GM12801 (cell line): ENCODE measurements around the gene VPS35L.

Experiments
- TF ChIP-seq, protein P1 (sequence below): IDR thresholded peaks from one replicate; pipeline ENCODE4 v1.5.1; 2011; ENCODE audit warnings: control low read depth; ENCODE audit not compliant: insufficient read length; ENCODE audit errors: extremely low read depth

Gene VPS35L

GRCh38 chr16:19644877-19645276 is 89.4 kb downstream of the VPS35L start:
- TF ChIP-seq, protein P1, sequence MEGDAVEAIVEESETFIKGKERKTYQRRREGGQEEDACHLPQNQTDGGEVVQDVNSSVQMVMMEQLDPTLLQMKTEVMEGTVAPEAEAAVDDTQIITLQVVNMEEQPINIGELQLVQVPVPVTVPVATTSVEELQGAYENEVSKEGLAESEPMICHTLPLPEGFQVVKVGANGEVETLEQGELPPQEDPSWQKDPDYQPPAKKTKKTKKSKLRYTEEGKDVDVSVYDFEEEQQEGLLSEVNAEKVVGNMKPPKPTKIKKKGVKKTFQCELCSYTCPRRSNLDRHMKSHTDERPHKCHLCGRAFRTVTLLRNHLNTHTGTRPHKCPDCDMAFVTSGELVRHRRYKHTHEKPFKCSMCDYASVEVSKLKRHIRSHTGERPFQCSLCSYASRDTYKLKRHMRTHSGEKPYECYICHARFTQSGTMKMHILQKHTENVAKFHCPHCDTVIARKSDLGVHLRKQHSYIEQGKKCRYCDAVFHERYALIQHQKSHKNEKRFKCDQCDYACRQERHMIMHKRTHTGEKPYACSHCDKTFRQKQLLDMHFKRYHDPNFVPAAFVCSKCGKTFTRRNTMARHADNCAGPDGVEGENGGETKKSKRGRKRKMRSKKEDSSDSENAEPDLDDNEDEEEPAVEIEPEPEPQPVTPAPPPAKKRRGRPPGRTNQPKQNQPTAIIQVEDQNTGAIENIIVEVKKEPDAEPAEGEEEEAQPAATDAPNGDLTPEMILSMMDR = no peak

DNA sequence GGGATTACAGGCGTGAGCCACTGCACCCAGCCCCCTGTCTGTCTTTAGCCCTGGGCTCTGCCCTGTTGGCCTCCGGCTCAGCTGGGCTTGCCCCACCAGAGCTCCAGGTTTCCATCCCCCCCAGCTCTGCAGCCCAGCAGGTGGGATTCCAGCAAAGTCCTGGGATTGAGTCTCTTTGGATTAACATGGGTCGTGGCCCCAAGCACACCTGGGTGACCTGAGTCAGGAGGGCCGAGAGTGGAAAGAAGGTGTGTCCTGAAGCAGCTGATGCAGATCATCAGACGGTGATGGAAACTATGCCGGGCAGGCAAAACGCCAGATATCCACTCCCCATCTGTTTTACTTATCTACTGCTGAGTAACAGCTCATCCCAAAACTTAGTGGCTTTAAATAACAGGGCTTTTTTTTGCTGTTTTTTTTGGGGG is 90.1 kb downstream of the VPS35L start:
- TF ChIP-seq, protein P1 = no peak

GRCh38 chr16:19649980-19650379 is 94.5 kb downstream of the VPS35L start:
- TF ChIP-seq, protein P1 = no peak

DNA sequence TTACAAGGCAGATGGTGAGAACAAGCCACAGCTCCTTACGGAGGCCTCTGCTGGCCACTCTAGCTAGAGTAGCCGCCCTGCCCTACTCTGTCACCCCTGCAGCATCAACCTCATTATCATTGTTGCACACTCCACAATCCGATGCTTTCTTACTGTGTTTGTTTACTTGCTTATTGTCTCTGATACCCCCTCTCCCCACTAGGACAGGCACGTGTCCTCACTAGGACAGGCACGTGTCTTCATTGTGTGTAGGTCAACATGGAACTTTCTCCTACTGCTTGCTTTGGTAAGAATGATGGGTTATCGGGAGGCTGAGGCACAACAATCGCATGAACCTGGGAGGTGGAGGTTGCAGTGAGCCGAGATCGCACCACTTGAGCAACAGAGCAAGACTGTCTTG is 98.6 kb downstream of the VPS35L start:
- TF ChIP-seq, protein P1 = no peak

DNA sequence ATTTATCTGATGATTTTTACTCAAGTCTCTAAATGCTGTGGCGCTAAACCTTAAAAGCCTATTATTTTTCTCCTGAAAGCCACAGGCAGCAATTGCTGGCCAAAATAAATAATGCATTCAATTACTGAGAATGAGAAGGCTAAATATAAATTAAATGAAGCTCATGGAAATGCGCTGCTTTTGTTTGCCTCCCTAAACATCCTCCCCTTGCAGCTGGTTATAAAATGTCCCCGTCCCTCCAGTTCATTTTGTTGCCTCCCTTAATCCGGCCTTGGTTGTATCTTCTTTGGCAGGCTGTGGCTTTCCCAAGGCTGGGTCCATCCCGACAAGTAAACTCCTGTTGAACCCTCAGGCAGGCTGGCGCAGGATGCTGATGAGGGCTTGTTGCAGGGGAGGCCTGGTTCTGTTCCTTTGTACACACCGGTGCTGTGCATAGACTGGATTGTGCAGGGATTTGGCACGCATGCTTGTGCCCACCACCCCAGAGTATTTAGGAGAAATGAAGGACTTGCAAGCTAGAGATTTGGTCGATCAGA is 99.8 kb downstream of the VPS35L start:
- TF ChIP-seq, protein P1 = no peak

DNA sequence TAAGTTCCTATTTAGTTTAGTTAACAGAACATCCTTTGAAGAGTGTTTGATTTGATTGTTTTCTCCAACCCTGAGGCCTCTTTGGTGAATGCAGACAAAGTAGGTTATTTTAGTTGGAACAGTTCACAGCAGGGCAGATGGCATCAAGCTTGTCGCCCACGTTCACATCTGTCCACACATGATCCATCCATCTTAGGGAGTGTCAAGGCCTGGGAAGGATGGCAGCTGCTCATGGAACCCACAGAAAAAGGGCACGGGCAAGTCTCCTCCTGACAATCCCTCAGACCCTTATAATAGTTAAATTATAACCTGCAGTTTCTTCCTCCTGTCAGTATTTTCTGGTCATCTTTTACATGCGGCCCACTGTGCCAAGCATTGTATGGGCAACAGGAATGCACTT is 102.3 kb downstream of the VPS35L start:
- TF ChIP-seq, protein P1 = no peak

DNA sequence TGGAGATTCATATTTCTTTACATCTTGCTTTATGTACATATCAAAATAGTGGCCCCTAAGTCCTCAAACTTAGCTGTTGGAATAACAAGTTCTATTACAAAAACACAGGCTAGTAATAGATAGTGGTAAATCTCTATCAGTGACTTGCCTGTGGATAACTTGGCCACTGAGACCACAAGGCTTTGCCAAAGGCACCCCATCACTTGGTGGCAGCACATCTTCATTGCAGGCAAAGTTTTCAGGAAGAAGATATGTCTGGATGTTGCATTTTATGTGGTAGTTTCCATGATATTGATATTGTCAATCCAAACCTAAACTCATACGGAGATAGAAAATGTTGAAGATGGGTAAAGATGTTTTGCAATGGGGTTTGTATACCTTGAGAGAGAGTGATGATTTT is 104.1 kb downstream of the VPS35L start:
- TF ChIP-seq, protein P1 = no peak
